CD14-positive monocyte (primary cell): ENCODE data around the gene TYMP. TPM values are rescaled to one million over a fixed set of nuclear protein-coding genes. Genes with fewer than 3 reads are reported as not detected.
A peak's percentile ranks its signal among the peaks of the same experiment; 100 is the strongest.

Source experiments
- DNase-seq, 3 donors: peaks; one replicate each; pipeline ENCODE4 v3.0.0-alpha.2; 2011 to 2022
- H2AFZ ChIP-seq: 2 replicates; pipeline ENCODE4 v1.6.0; 2012; ENCODE audit warnings: mild to moderate bottlenecking, low read depth, low read length, inconsistent platforms; ENCODE audit not compliant: insufficient read depth, poor library complexity, severe bottlenecking
- H3K27ac ChIP-seq, 2 donors: 1 replicate in 1 of 2; 2 replicates in 1 of 2; pipeline ENCODE4 v1.5.1; 2012 to 2013; ENCODE audit warnings: low read length in 2 of 2, control low read depth in 1 of 2, inconsistent platforms in 1 of 2, low read depth in 1 of 2, mild to moderate bottlenecking in 1 of 2
- H3K27me3 ChIP-seq, 2 donors: one replicate each; pipeline versions ENCODE4 v1.6.0 to v1.6.1; 2011 to 2013; ENCODE audit warnings: low read length in 2 of 2; ENCODE audit not compliant: control insufficient read depth in 2 of 2, insufficient read depth in 2 of 2
- H3K36me3 ChIP-seq, 2 donors: replicated peaks in 1 of 2; 1 replicate in 1 of 2; 2 replicates in 1 of 2; pipeline versions ENCODE4 v1.5.1 to v1.6.1; 2012 to 2013; ENCODE audit warnings: low read length in 2 of 2, control low read depth in 1 of 2, inconsistent platforms in 1 of 2, mild to moderate bottlenecking in 1 of 2; ENCODE audit not compliant: insufficient read depth in 2 of 2, control insufficient read depth in 1 of 2
- H3K4me1 ChIP-seq, 2 donors: 1 replicate in 1 of 2; 2 replicates in 1 of 2; pipeline versions ENCODE4 v1.5.1 to v1.6.1; 2012 to 2013; ENCODE audit warnings: low read length in 2 of 2, control low read depth in 1 of 2, inconsistent platforms in 1 of 2, mild to moderate bottlenecking in 1 of 2, moderate library complexity in 1 of 2; ENCODE audit not compliant: insufficient read depth in 2 of 2, control insufficient read depth in 1 of 2
- H3K4me2 ChIP-seq: replicated peaks from 2 replicates; pipeline ENCODE3; 2012; ENCODE audit warnings: low read length, moderate library complexity, mild to moderate bottlenecking; ENCODE audit not compliant: poor library complexity, severe bottlenecking; ENCODE audit errors: extremely low read depth
- H3K4me3 ChIP-seq, 3 experiments: fragments of 200-600 bp in 1 of 3; sonication (generic) in 1 of 3; replicated peaks in 1 of 3; 1 replicate in 2 of 3; 2 replicates in 1 of 3; pipeline ENCODE4 v1.5.1; 2011 to 2013; ENCODE audit warnings: low read length in 3 of 3, mild to moderate bottlenecking in 3 of 3, control low read depth in 2 of 3, low read depth in 2 of 3, inconsistent platforms in 1 of 3, moderate library complexity in 1 of 3
- H3K79me2 ChIP-seq: 2 replicates; pipeline ENCODE4 v1.6.0; 2012; ENCODE audit warnings: mild to moderate bottlenecking, control low read depth, inconsistent platforms, low read length, moderate library complexity; ENCODE audit not compliant: insufficient read depth
- H3K9ac ChIP-seq: 2 replicates; pipeline ENCODE4 v1.6.0; 2017; ENCODE audit warnings: low read length, mild to moderate bottlenecking; ENCODE audit not compliant: insufficient read depth, poor library complexity, severe bottlenecking
- H3K9me3 ChIP-seq, 2 donors: replicated peaks in 1 of 2; 1 replicate in 1 of 2; 2 replicates in 1 of 2; pipeline versions ENCODE4 v1.5.1 to v1.6.1; 2012 to 2013; ENCODE audit warnings: low read length in 2 of 2, control low read depth in 1 of 2; ENCODE audit not compliant: control insufficient read depth in 1 of 2, insufficient read depth in 1 of 2
- H4K20me1 ChIP-seq: 2 replicates; pipeline ENCODE4 v1.6.0; 2012; ENCODE audit warnings: mild to moderate bottlenecking, low read length, control low read depth, moderate library complexity; ENCODE audit not compliant: insufficient read depth
- H3K27ac Mint-ChIP-seq, 7 donors: one replicate each; pipeline ENCODE4 v1.8.0; 2020; ENCODE audit warnings: mild to moderate bottlenecking in 7 of 7, mixed read lengths in 7 of 7, moderate library complexity in 6 of 7, inconsistent platforms in 2 of 7
- H3K27me3 Mint-ChIP-seq, 3 donors: one replicate each; pipeline ENCODE4 v1.8.0; 2021 to 2022; ENCODE audit warnings: low read depth in 3 of 3, mild to moderate bottlenecking in 3 of 3, mixed read lengths in 3 of 3, moderate library complexity in 3 of 3, inconsistent platforms in 1 of 3
- H3K36me3 Mint-ChIP-seq, 2 donors: one replicate each; pipeline ENCODE4 v1.8.0; 2020; ENCODE audit warnings: mixed read lengths in 2 of 2, inconsistent platforms in 1 of 2, mild to moderate bottlenecking in 1 of 2
- H3K4me1 Mint-ChIP-seq: one replicate; pipeline ENCODE4 v1.8.0; 2020; ENCODE audit warnings: mild to moderate bottlenecking, mixed read lengths
- H3K4me3 Mint-ChIP-seq, 2 donors: one replicate each; pipeline ENCODE4 v1.8.0; 2020; ENCODE audit warnings: mild to moderate bottlenecking in 2 of 2, mixed read lengths in 2 of 2, moderate library complexity in 1 of 2
- H3K9me3 Mint-ChIP-seq, 7 donors: one replicate each; pipeline ENCODE4 v1.8.0; 2020 to 2022; ENCODE audit warnings: mixed read lengths in 7 of 7, mild to moderate bottlenecking in 6 of 7, moderate library complexity in 6 of 7, inconsistent platforms in 2 of 7
- CTCF ChIP-seq: fragments of 200-600 bp; IDR thresholded peaks from one replicate; pipeline ENCODE4 v1.8.0; 2022; ENCODE audit warnings: antibody characterized with exemption, mild to moderate bottlenecking
- WGBS: methylation state at CpG from one replicate; pipeline ENCODE4 v1.1.5; 2013; ENCODE audit warnings: missing lambda C conversion rate; ENCODE audit not compliant: insufficient coverage; 5-methylcytosine and 5-hydroxymethylcytosine counted together
- intact Hi-C, 2 donors: fragments of 100-400 bp; cut with micrococcal nuclease; formaldehyde crosslinking; loops; one replicate each; pipeline versions ENCODE4 v1.15.0 to v1.15.1; 2023
- polyA plus RNA-seq, 3 donors: library from polyadenylated mRNA; depleted of rRNA in 1 of 3; unstranded in 2 of 3; stranded (reverse) in 1 of 3; fragments of 300-500 nt in 2 of 3; fragments of >200 nt in 1 of 3; fragmentation: Illumina TruSeq in 2 of 3; gene quantifications; 1 replicate in 2 of 3; 2 replicates in 1 of 3; pipeline ENCODE4 v1.2.3, GENCODE V29; 2012 to 2021

TYMP gene
- polyA plus RNA-seq, 3 donors, result 787 to 994 (median 955) TPM

GRCh38 chr22:50571264-50572175 lies 41.7 kb upstream of the TYMP start:
- 94% methylated on average over 24 of the region's 26 CpGs for WGBS
- peaks cover 43 to 79% of the 10 kb centered on the region in 2 donors for H3K36me3 Mint-ChIP-seq
- peaks cover 0 to 5% (median 0%) of the 10 kb centered on the region in 3 donors for H3K27me3 Mint-ChIP-seq
- H3K27ac Mint-ChIP-seq, result peak overlapping the region in 1 of 7 donors; percentile 14
- Histone ChIP-seq H3K9me3 (no peaks in the 10 kb centered on the region), H3K27ac (no peak overlapping the region), H4K20me1 (no peaks in the 10 kb centered on the region), H3K4me3 (no peak overlapping the region), H2AFZ (no peak overlapping the region), H3K4me1 (no peaks in the 10 kb centered on the region), H3K36me3 (peaks cover 31 to 70% of the 10 kb centered on the region in 2 donors), H3K9ac (no peak overlapping the region), H3K79me2 (no peaks in the 10 kb centered on the region), H3K4me2 (no peak overlapping the region), H3K27me3 (no peaks in the 10 kb centered on the region)
- no peak overlapping the region for H3K4me3 Mint-ChIP-seq
- no peak for TF ChIP-seq CTCF
- no peak for DNase-seq
- no peaks in the 10 kb centered on the region for H3K4me1 Mint-ChIP-seq
- intact Hi-C loops, result no loop called here
- H3K9me3 Mint-ChIP-seq, result no peaks in the 10 kb centered on the region

GRCh38 chr22:50570861-50571260 lies 41.0 kb upstream of the TYMP start:
- Histone ChIP-seq H3K36me3 (peaks cover 31 to 63% of the 10 kb centered on the region in 2 donors), H3K9ac (no peak overlapping the region), H3K27ac (no peak overlapping the region), H3K4me2 (no peak overlapping the region), H2AFZ (no peak overlapping the region), H4K20me1 (no peaks in the 10 kb centered on the region), H3K9me3 (no peaks in the 10 kb centered on the region), H3K27me3 (no peaks in the 10 kb centered on the region), H3K79me2 (no peaks in the 10 kb centered on the region), H3K4me1 (no peaks in the 10 kb centered on the region), H3K4me3 (no peak overlapping the region)
- H3K36me3 Mint-ChIP-seq, result peaks cover 38 to 72% of the 10 kb centered on the region in 2 donors
- no peak for TF ChIP-seq CTCF
- no peaks in the 10 kb centered on the region for H3K9me3 Mint-ChIP-seq
- no peaks in the 10 kb centered on the region for H3K4me1 Mint-ChIP-seq
- 95% methylated on average over 11 of the region's 12 CpGs for WGBS
- H3K27ac Mint-ChIP-seq, result no peak overlapping the region
- peaks cover 0 to 5% (median 2%) of the 10 kb centered on the region in 3 donors for H3K27me3 Mint-ChIP-seq
- no peak for DNase-seq
- H3K4me3 Mint-ChIP-seq, result no peak overlapping the region
- intact Hi-C loops, result no loop called here
